K562 (cell line): Measurements from ENCODE around the gene MIDN. TPM values are rescaled to one million over a fixed set of nuclear protein-coding genes. Genes with fewer than 3 reads are reported as not detected.

ENCODE experiments used
- CBFB ChIP-seq: sonication (generic); formaldehyde crosslinking; IDR thresholded peaks from 2 replicates; pipeline ENCODE4 v1.4.0; 2020; ENCODE audit warnings: mild to moderate bottlenecking, missing genetic modification reagents
- HLTF ChIP-seq: fragments of 450-650 bp; IDR thresholded peaks from 2 replicates; pipeline ENCODE4 v1.6.1; 2016
- MYBL2 ChIP-seq, 2 experiments: fragments of 450-650 bp in 1 of 2; sonication (generic) in 1 of 2; formaldehyde crosslinking in 1 of 2; IDR thresholded peaks; 2 replicates each; pipeline versions ENCODE4 v1.6.1 to v1.8.1; 2017 to 2022; ENCODE audit warnings: borderline replicate concordance in 1 of 2, inconsistent platforms in 1 of 2, low read depth in 1 of 2, mild to moderate bottlenecking in 1 of 2, missing genetic modification reagents in 1 of 2, moderate library complexity in 1 of 2
- POLR2B ChIP-seq: fragments of 450-650 bp; IDR thresholded peaks from 2 replicates; pipeline ENCODE4 v1.6.1; 2018; ENCODE audit warnings: low read depth; ENCODE audit not compliant: partially characterized antibody
- RBM14 ChIP-seq: fragments of 200-400 bp; formaldehyde crosslinking; IDR thresholded peaks from 2 replicates; pipeline ENCODE4 v1.6.1; 2018; ENCODE audit warnings: low read depth, mild to moderate bottlenecking, low read length, moderate library complexity, borderline replicate concordance; ENCODE audit not compliant: insufficient read depth
- ZC3H11A ChIP-seq: IDR thresholded peaks from 2 replicates; pipeline ENCODE4 v1.6.1; 2012; ENCODE audit warnings: low read depth, low read length, improper control_type of control experiment
- ZEB2 ChIP-seq: fragments of 450-650 bp; IDR thresholded peaks from 2 replicates; pipeline ENCODE4 v1.6.1; 2016
- ZNF436 ChIP-seq: fragments of 250-450, 450-650 bp; sonication (Bioruptor Pico); formaldehyde crosslinking; IDR thresholded peaks from 2 replicates; pipeline ENCODE4 v1.7.0; 2020; ENCODE audit warnings: mild to moderate bottlenecking
- polyA plus RNA-seq, 8 experiments: library from polyadenylated mRNA; depleted of rRNA in 4 of 8; stranded (reverse) in 5 of 8; unstranded in 3 of 8; fragments of >200 nt; fragmentation: Nextera tagmentation in 2 of 8; fragmentation: Illumina TruSeq in 1 of 8; extraction: Ambion mirVana in 2 of 8; extraction: Trizol in 1 of 8; gene quantifications; 2 replicates each; pipeline versions ENCODE4 v1.2.1 to v1.2.3, GENCODE V29; 2011 to 2014; ENCODE audit warnings: inconsistent platforms in 1 of 8, missing spikeins in 1 of 8
- total RNA-seq, 7 experiments: library from RNA; depleted of rRNA in 6 of 7; stranded (reverse); fragments of >200 nt in 6 of 7; fragmentation: Illumina TruSeq in 2 of 7; extraction: Trizol in 2 of 7; gene quantifications; 2 replicates each; pipeline versions ENCODE4 v1.2.1 to v1.2.3, GENCODE V29; 2011 to 2021; ENCODE audit warnings: low replicate concordance in 1 of 7
- TF ChIP-seq, protein P1 (sequence below): sonication (generic); formaldehyde crosslinking; IDR thresholded peaks from 2 replicates; pipeline ENCODE4 v1.8.0; 2023; ENCODE audit warnings: missing genetic modification reagents, mild to moderate bottlenecking, borderline replicate concordance
- TF ChIP-seq, protein P2 (sequence below): fragments of 200-400 bp; formaldehyde crosslinking; IDR thresholded peaks from 2 replicates; pipeline ENCODE4 v1.6.1; 2017; ENCODE audit warnings: mild to moderate bottlenecking, low read depth, low read length, moderate library complexity
- TF ChIP-seq, protein P3 (sequence below): sonication (generic); formaldehyde crosslinking; IDR thresholded peaks from 2 replicates; pipeline ENCODE4 v1.8.1; 2023; ENCODE audit warnings: mild to moderate bottlenecking, missing genetic modification reagents
- TF ChIP-seq, protein P4 (sequence below): sonication (generic); formaldehyde crosslinking; IDR thresholded peaks from 2 replicates; pipeline ENCODE4 v1.9.0; 2022; ENCODE audit warnings: mild to moderate bottlenecking, missing genetic modification reagents

MIDN gene
- total and polyA plus RNA-seq, 9 of the 15 experiments (the other 6 are each of a cell fraction or from before 2014, with no cell fraction given), result 0.17 to 120 (median 10.1) TPM

DNA sequence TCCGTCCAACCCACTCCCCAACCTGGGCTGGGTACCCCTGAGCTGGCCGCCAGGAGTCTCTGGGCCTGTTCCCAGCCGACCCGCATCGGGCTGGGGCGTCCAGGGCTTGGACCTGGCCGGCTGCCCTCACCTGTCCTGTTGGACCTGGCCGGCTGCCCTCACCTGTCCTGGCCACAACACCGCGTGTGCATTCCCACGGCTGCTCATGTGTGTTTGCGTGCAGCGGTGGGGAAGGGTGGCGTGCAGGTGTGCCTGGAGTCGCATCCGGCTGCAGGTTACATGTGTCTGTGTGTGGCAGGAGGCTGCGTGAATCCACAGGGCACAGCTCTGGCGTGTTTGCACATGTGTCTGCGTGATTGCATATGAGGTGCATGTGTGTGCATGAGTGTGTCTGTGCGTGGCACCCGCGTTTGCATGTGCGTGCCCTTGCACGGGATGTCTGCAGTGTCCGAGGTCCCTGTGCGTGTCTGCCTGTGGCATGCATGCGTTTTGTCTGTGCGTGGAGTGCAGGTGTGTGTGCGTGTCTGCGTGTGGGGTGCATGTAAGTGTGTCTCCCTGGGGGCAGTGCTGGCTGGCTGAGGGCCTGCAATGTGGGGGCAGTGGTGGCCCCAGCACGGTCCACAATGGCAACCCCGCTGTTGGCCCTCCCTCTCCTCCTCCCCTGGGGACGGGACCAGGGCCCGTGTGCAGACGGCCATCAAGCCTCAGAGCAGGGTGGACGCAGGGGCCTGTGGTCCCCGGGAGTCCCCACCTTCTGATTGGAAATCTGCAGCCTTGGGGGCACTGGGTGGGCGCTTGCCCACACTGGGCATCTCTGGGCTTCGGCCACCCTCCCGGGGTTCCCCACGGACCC is 40.7 kb downstream of the MIDN start (continued):
- TF ChIP-seq, protein P1, sequence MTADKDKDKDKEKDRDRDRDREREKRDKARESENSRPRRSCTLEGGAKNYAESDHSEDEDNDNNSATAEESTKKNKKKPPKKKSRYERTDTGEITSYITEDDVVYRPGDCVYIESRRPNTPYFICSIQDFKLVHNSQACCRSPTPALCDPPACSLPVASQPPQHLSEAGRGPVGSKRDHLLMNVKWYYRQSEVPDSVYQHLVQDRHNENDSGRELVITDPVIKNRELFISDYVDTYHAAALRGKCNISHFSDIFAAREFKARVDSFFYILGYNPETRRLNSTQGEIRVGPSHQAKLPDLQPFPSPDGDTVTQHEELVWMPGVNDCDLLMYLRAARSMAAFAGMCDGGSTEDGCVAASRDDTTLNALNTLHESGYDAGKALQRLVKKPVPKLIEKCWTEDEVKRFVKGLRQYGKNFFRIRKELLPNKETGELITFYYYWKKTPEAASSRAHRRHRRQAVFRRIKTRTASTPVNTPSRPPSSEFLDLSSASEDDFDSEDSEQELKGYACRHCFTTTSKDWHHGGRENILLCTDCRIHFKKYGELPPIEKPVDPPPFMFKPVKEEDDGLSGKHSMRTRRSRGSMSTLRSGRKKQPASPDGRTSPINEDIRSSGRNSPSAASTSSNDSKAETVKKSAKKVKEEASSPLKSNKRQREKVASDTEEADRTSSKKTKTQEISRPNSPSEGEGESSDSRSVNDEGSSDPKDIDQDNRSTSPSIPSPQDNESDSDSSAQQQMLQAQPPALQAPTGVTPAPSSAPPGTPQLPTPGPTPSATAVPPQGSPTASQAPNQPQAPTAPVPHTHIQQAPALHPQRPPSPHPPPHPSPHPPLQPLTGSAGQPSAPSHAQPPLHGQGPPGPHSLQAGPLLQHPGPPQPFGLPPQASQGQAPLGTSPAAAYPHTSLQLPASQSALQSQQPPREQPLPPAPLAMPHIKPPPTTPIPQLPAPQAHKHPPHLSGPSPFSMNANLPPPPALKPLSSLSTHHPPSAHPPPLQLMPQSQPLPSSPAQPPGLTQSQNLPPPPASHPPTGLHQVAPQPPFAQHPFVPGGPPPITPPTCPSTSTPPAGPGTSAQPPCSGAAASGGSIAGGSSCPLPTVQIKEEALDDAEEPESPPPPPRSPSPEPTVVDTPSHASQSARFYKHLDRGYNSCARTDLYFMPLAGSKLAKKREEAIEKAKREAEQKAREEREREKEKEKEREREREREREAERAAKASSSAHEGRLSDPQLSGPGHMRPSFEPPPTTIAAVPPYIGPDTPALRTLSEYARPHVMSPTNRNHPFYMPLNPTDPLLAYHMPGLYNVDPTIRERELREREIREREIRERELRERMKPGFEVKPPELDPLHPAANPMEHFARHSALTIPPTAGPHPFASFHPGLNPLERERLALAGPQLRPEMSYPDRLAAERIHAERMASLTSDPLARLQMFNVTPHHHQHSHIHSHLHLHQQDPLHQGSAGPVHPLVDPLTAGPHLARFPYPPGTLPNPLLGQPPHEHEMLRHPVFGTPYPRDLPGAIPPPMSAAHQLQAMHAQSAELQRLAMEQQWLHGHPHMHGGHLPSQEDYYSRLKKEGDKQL (CRISPR knock-in tag), result no peak
- TF ChIP-seq HLTF (no peak), ZNF436 (CRISPR knock-in tag) (no peak), RBM14 (0 out of 2 replicates have a peak, but pooled peaks have one; percentile 34), ZEB2 (no peak), MYBL2 (IDR thresholded peaks at IDR 0.05; ENCODE audit: low read depth) (no peak), MYBL2 (CRISPR knock-in tag; IDR thresholded peaks at IDR 0.05; ENCODE audit: borderline replicate concordance) (0 out of 2 replicates have a peak, but pooled peaks have one; percentile 21), POLR2B (no peak), CBFB (CRISPR knock-in tag) (peak; percentile 80), ZC3H11A (no peak)
- TF ChIP-seq, protein P2, sequence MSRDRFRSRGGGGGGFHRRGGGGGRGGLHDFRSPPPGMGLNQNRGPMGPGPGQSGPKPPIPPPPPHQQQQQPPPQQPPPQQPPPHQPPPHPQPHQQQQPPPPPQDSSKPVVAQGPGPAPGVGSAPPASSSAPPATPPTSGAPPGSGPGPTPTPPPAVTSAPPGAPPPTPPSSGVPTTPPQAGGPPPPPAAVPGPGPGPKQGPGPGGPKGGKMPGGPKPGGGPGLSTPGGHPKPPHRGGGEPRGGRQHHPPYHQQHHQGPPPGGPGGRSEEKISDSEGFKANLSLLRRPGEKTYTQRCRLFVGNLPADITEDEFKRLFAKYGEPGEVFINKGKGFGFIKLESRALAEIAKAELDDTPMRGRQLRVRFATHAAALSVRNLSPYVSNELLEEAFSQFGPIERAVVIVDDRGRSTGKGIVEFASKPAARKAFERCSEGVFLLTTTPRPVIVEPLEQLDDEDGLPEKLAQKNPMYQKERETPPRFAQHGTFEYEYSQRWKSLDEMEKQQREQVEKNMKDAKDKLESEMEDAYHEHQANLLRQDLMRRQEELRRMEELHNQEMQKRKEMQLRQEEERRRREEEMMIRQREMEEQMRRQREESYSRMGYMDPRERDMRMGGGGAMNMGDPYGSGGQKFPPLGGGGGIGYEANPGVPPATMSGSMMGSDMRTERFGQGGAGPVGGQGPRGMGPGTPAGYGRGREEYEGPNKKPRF, result no peak
- TF ChIP-seq, protein P3, sequence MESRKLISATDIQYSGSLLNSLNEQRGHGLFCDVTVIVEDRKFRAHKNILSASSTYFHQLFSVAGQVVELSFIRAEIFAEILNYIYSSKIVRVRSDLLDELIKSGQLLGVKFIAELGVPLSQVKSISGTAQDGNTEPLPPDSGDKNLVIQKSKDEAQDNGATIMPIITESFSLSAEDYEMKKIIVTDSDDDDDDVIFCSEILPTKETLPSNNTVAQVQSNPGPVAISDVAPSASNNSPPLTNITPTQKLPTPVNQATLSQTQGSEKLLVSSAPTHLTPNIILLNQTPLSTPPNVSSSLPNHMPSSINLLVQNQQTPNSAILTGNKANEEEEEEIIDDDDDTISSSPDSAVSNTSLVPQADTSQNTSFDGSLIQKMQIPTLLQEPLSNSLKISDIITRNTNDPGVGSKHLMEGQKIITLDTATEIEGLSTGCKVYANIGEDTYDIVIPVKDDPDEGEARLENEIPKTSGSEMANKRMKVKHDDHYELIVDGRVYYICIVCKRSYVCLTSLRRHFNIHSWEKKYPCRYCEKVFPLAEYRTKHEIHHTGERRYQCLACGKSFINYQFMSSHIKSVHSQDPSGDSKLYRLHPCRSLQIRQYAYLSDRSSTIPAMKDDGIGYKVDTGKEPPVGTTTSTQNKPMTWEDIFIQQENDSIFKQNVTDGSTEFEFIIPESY (CRISPR knock-in tag), result no peak
- TF ChIP-seq, protein P4, sequence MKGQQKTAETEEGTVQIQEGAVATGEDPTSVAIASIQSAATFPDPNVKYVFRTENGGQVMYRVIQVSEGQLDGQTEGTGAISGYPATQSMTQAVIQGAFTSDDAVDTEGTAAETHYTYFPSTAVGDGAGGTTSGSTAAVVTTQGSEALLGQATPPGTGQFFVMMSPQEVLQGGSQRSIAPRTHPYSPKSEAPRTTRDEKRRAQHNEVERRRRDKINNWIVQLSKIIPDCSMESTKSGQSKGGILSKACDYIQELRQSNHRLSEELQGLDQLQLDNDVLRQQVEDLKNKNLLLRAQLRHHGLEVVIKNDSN, result peak; percentile 30; the same call in 1 of the 2 replicates
